ENCODE results near the gene MRPL42.

- no peak for TF ChIP-seq CTCF (conservative IDR thresholded peaks at IDR 0.05)
- no peak for TF ChIP-seq ZFX (IDR thresholded peaks at IDR 0.05)
Observed at GRCh38 chr12:93447555-93448290, 19.6 kb upstream of the MRPL42 start.
